ENCODE measurements around the gene PTPRT.

PTPRT gene

DNA sequence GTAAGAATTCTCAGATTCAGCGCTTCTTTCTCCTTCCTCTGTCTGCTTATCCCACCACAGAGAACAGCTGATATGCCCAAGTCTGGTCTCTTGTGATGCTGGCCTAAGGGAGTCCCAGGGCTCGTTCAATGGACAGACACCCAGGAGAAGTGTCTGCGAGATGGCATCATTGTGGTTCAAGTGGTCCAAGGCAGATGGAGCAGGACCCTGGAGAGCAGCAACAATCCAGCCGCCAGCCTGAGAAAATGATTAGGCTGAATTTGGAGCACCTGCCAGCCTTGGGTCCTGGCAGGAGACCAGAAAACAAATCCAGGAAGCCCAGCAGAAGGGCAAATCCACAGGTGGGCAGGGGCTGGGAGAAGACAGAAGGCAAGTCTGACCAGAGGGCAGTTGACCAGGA, 145.8 kb downstream of the PTPRT start:
- Histone ChIP-seq H3K4me2 (ENCODE audit: low read depth, low read length) (no peak overlapping the region), H3K79me2 (ENCODE audit: low read length) (no peaks in the 10 kb centered on the region), H4K20me1 (ENCODE audit: insufficient read depth, low read length) (no peaks in the 10 kb centered on the region), H3F3A (ENCODE audit: insufficient read depth, low read length) (no peaks in the 10 kb centered on the region), H3K4me1 (ENCODE audit: low read length) (no peaks in the 10 kb centered on the region), H2AFZ (ENCODE audit: low read length) (no peak overlapping the region), H3K27me3 (replicated peaks; ENCODE audit: insufficient read depth, low read length) (no peaks in the 10 kb centered on the region), H3K36me3 (replicated peaks; ENCODE audit: insufficient read depth, low read length) (no peaks in the 10 kb centered on the region), H3K9ac (ENCODE audit: low read length) (no peak overlapping the region), H3K9me2 (replicated peaks; ENCODE audit: insufficient read depth, low read length) (no peaks in the 10 kb centered on the region), H3K27ac (ENCODE audit: low read length) (no peak overlapping the region), H3K4me3 (ENCODE audit: low read length) (no peak overlapping the region), H3K9me3 (replicated peaks; ENCODE audit: insufficient read depth, low read length) (no peaks in the 10 kb centered on the region)
- TF ChIP-seq, protein P1, sequence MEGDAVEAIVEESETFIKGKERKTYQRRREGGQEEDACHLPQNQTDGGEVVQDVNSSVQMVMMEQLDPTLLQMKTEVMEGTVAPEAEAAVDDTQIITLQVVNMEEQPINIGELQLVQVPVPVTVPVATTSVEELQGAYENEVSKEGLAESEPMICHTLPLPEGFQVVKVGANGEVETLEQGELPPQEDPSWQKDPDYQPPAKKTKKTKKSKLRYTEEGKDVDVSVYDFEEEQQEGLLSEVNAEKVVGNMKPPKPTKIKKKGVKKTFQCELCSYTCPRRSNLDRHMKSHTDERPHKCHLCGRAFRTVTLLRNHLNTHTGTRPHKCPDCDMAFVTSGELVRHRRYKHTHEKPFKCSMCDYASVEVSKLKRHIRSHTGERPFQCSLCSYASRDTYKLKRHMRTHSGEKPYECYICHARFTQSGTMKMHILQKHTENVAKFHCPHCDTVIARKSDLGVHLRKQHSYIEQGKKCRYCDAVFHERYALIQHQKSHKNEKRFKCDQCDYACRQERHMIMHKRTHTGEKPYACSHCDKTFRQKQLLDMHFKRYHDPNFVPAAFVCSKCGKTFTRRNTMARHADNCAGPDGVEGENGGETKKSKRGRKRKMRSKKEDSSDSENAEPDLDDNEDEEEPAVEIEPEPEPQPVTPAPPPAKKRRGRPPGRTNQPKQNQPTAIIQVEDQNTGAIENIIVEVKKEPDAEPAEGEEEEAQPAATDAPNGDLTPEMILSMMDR (IDR thresholded peaks at IDR 0.05; ENCODE audit: low read length) = no peak
- TF ChIP-seq EZH2 (optimal IDR thresholded peaks at IDR 0.05; ENCODE audit: low read depth, low read length) (no peak), EZH2phosphoT487 (IDR thresholded peaks at IDR 0.05; ENCODE audit: low read length) (no peak)
- DNase-seq = no peak

DNA sequence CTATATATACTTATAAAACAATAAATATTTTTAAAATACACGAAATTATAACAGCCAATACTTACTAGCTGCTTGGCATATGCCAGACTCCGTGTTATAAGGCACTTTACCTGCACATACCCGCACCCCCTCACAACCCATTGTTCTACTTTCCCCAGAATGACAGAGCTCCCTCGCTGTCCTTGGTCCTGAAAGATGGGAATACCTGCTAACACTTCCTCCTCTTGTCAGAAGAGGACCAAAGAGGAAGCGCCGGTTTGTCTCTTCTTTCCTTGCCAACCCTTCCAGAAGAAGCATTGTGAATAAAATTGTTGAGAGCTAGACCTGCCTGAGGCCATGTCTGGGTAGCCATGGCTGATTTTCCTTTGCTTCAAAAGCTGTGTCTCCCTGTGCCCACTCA, 149.3 kb downstream of the PTPRT start:
- Histone ChIP-seq H2AFZ (ENCODE audit: low read length) (no peak overlapping the region), H3K9ac (ENCODE audit: low read length) (no peak overlapping the region), H3F3A (ENCODE audit: insufficient read depth, low read length) (no peaks in the 10 kb centered on the region), H4K20me1 (ENCODE audit: insufficient read depth, low read length) (no peaks in the 10 kb centered on the region), H3K79me2 (ENCODE audit: low read length) (no peaks in the 10 kb centered on the region), H3K27ac (ENCODE audit: low read length) (no peak overlapping the region), H3K4me2 (ENCODE audit: low read depth, low read length) (no peak overlapping the region), H3K27me3 (replicated peaks; ENCODE audit: insufficient read depth, low read length) (no peaks in the 10 kb centered on the region), H3K36me3 (replicated peaks; ENCODE audit: insufficient read depth, low read length) (no peaks in the 10 kb centered on the region), H3K9me2 (replicated peaks; ENCODE audit: insufficient read depth, low read length) (no peaks in the 10 kb centered on the region), H3K4me1 (ENCODE audit: low read length) (no peaks in the 10 kb centered on the region), H3K4me3 (ENCODE audit: low read length) (no peak overlapping the region), H3K9me3 (replicated peaks; ENCODE audit: insufficient read depth, low read length) (no peaks in the 10 kb centered on the region)
- peak; percentile 52 for DNase-seq
- no peak for TF ChIP-seq EZH2 (optimal IDR thresholded peaks at IDR 0.05; ENCODE audit: low read depth, low read length)
- TF ChIP-seq EZH2phosphoT487 (IDR thresholded peaks at IDR 0.05; ENCODE audit: low read length) = no peak
- TF ChIP-seq, protein P1 (IDR thresholded peaks at IDR 0.05; ENCODE audit: low read length) = no peak

DNA sequence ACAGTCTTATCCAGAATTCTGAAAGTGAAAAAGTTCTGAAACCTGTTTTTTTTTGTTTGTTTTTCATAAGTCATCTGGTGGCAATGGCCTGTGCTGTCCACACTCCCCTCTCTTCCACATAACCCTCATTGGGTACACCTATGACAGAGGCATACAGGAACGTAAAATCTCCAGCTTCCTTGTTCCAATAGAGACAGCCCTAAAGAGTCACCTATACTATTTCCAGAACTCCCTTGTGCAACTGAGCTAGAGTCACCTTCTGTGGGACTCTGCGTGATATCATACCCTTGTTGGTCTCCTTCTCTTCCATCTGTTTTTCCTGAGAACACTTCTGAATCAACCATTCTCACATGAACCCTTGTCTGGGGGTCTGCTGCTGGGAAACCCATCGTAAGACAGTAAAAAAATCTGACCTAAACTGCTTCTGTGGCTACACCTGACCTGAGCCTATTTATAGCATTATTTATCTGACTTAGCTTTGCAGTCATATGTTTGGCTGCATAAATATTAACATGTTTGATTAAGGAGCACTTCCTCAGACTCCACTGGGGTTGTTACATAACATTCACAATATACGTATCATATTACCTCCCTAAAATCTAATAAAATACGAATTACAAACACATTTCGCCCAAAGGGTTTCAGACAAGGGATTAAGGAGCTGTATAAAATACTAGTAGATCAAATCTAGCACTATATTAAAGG, 151.9 kb downstream of the PTPRT start:
- H3K9me3 ChIP-seq (replicated peaks; ENCODE audit: insufficient read depth, low read length) = no peaks in the 10 kb centered on the region
- H4K20me1 ChIP-seq (ENCODE audit: insufficient read depth, low read length) = no peaks in the 10 kb centered on the region
- no peaks in the 10 kb centered on the region for H3K4me1 ChIP-seq (ENCODE audit: low read length)
- H3K36me3 ChIP-seq (replicated peaks; ENCODE audit: insufficient read depth, low read length) = no peaks in the 10 kb centered on the region
- no peaks in the 10 kb centered on the region for H3K27me3 ChIP-seq (replicated peaks; ENCODE audit: insufficient read depth, low read length)
- H3K4me3 ChIP-seq (ENCODE audit: low read length) = no peak overlapping the region
- TF ChIP-seq, protein P1 (IDR thresholded peaks at IDR 0.05; ENCODE audit: low read length) = no peak
- TF ChIP-seq EZH2 (optimal IDR thresholded peaks at IDR 0.05; ENCODE audit: low read depth, low read length) (no peak), EZH2phosphoT487 (IDR thresholded peaks at IDR 0.05; ENCODE audit: low read length) (no peak)
- H2AFZ ChIP-seq (ENCODE audit: low read length) = no peak overlapping the region
- H3K4me2 ChIP-seq (ENCODE audit: low read depth, low read length) = no peak overlapping the region
- no peak overlapping the region for H3K27ac ChIP-seq (ENCODE audit: low read length)
- no peak overlapping the region for H3K9ac ChIP-seq (ENCODE audit: low read length)
- H3F3A ChIP-seq (ENCODE audit: insufficient read depth, low read length) = no peaks in the 10 kb centered on the region
- H3K9me2 ChIP-seq (replicated peaks; ENCODE audit: insufficient read depth, low read length) = no peaks in the 10 kb centered on the region
- DNase-seq = no peak
- H3K79me2 ChIP-seq (ENCODE audit: low read length) = no peaks in the 10 kb centered on the region

Data from MM.1S (cell line).